22Rv1 (cell line): ENCODE data around the gene SIGLEC15.

Source experiments
- H3K27ac ChIP-seq: fragments of 450-650 bp; 2 replicates; pipeline ENCODE4 v1.5.1; 2017
- CTCF ChIP-seq: fragments of 450-650 bp; IDR thresholded peaks from 2 replicates; pipeline ENCODE4 v1.5.1; 2017; ENCODE audit warnings: mild to moderate bottlenecking
- ZFX ChIP-seq: fragments of 450-650 bp; IDR thresholded peaks from 2 replicates; pipeline ENCODE4 v1.6.1; 2017; ENCODE audit warnings: antibody characterized with exemption, borderline replicate concordance

The SIGLEC15 gene

GRCh38 chr18:45785134-45785533 is 40.3 kb upstream of the SIGLEC15 start:
- TF ChIP-seq ZFX (no peak), CTCF (no peak)
- H3K27ac ChIP-seq = no peak overlapping the region

GRCh38 chr18:45786941-45787340 is 38.5 kb upstream of the SIGLEC15 start:
- H3K27ac ChIP-seq = no peak overlapping the region
- TF ChIP-seq ZFX (no peak), CTCF (no peak)

GRCh38 chr18:45787346-45787745 is 38.1 kb upstream of the SIGLEC15 start:
- no peak overlapping the region for H3K27ac ChIP-seq
- TF ChIP-seq ZFX = no peak
- TF ChIP-seq CTCF = no peak

- H3K27ac ChIP-seq = no peak overlapping the region
- no peak for TF ChIP-seq ZFX
- no peak for TF ChIP-seq CTCF
Observed at GRCh38 chr18:45788861-45789260, 36.6 kb upstream of the SIGLEC15 start.

- TF ChIP-seq CTCF (no peak), ZFX (no peak)
- no peak overlapping the region for H3K27ac ChIP-seq
Observed at GRCh38 chr18:45792506-45793263, 32.8 kb upstream of the SIGLEC15 start.

- TF ChIP-seq ZFX (no peak), CTCF (no peak)
- no peak overlapping the region for H3K27ac ChIP-seq
Observed at GRCh38 chr18:45793264-45793965, 32.1 kb upstream of the SIGLEC15 start.

- no peak overlapping the region for H3K27ac ChIP-seq
Observed at GRCh38 chr18:45801416-45802004, 24.0 kb upstream of the SIGLEC15 start.

More at GRCh38 chr18:45801416-45802004, 24.0 kb upstream of the SIGLEC15 start:
- no peak for TF ChIP-seq ZFX
